Endothelial cell of umbilical vein (primary cell): ENCODE results near the gene PERCC1. TPM values are rescaled to one million over a fixed set of nuclear protein-coding genes. Genes with fewer than 3 reads are reported as not detected.

Source experiments
- BruUV-seq: library from RNA; stranded (reverse); fragments of 400-500 nt; replicated peaks from 2 replicates; lab custom pipeline; 2021; lab: Mats Ljungman, UMichigan
- CTCF ChIA-PET: fragments of 300-600, 350-600 bp; sonication (Branson Sonifier 250); formaldehyde crosslinking; loops from one replicate; lab custom pipeline; 2021; ENCODE audit warnings: antibody characterized with exemption, inconsistent platforms; lab: Charles Lee
- POLR2A ChIA-PET: fragments of 300-600, 350-600 bp; sonication (Branson Sonifier 250); formaldehyde crosslinking; loops from one replicate; lab custom pipeline; 2021; ENCODE audit warnings: antibody characterized with exemption, inconsistent platforms; lab: Charles Lee
- DNase-seq: peaks from one replicate; pipeline ENCODE4 v3.0.0-alpha.2; 2011; ENCODE audit warnings: low read depth, low spot score
- FAIRE-seq: peaks from 2 replicates; lab custom pipeline; 2011; peaks lifted over from hg19 to GRCh38; lab: Jason Lieb, UNC
- H2AFZ ChIP-seq: 2 replicates; pipeline ENCODE4 v1.6.0; 2012; ENCODE audit warnings: low read depth, low read length, control low read depth, inconsistent platforms
- H3K27ac ChIP-seq: 2 replicates; pipeline ENCODE4 v1.5.1; 2011; ENCODE audit warnings: low read depth, mild to moderate bottlenecking, control low read depth, low read length, moderate library complexity; ENCODE audit not compliant: insufficient read depth
- H3K27me3 ChIP-seq, 2 experiments: 2 replicates each; pipeline versions ENCODE4 v1.6.0 to v1.6.1; 2011; ENCODE audit warnings: low read length in 2 of 2, mixed read lengths in 1 of 2; ENCODE audit not compliant: control insufficient read depth in 2 of 2, insufficient read depth in 2 of 2
- H3K36me3 ChIP-seq, 2 experiments: 2 replicates in 1 of 2; 3 replicates in 1 of 2; pipeline ENCODE4 v1.5.1; 2011; ENCODE audit warnings: low read length in 2 of 2, mild to moderate bottlenecking in 1 of 2, moderate library complexity in 1 of 2; ENCODE audit not compliant: control insufficient read depth in 2 of 2, insufficient read depth in 2 of 2; ENCODE audit errors: extremely low read depth in 1 of 2
- H3K4me1 ChIP-seq: 3 replicates; pipeline ENCODE4 v1.5.1; 2011; ENCODE audit warnings: mild to moderate bottlenecking, low read length; ENCODE audit not compliant: control insufficient read depth, insufficient read depth; ENCODE audit errors: extremely low read depth
- H3K4me2 ChIP-seq: 2 replicates; pipeline ENCODE4 v1.6.1; 2011; ENCODE audit warnings: low read length, control low read depth, mixed read lengths; ENCODE audit not compliant: insufficient read depth
- H3K4me3 ChIP-seq, 3 experiments: fragments of 200-600 bp in 1 of 3; sonication (generic), shearing (Covaris generic) in 1 of 3; replicated peaks in 1 of 3; 2 replicates each; pipeline ENCODE4 v1.5.1; 2011 to 2016; ENCODE audit warnings: control low read depth in 3 of 3, low read length in 3 of 3, mild to moderate bottlenecking in 2 of 3, inconsistent platforms in 1 of 3, low read depth in 1 of 3, moderate library complexity in 1 of 3; ENCODE audit not compliant: insufficient read depth in 1 of 3
- H3K79me2 ChIP-seq: 2 replicates; pipeline ENCODE4 v1.6.0; 2012; ENCODE audit warnings: low read length, inconsistent platforms; ENCODE audit not compliant: control insufficient read depth, insufficient read depth
- H3K9ac ChIP-seq: replicated peaks from 2 replicates; pipeline ENCODE3; 2011; ENCODE audit warnings: low read length, control low read depth; ENCODE audit not compliant: insufficient read depth; ENCODE audit errors: extremely low read depth
- H3K9me1 ChIP-seq: replicated peaks from 3 replicates; pipeline ENCODE4 v1.6.0; 2011; ENCODE audit warnings: mild to moderate bottlenecking, low read length; ENCODE audit not compliant: control insufficient read depth, insufficient read depth; ENCODE audit errors: extremely low read depth
- H3K9me3 ChIP-seq: replicated peaks from 2 replicates; pipeline ENCODE4 v1.5.1; 2012; ENCODE audit warnings: low read length, inconsistent platforms; ENCODE audit not compliant: control insufficient read depth, insufficient read depth
- H4K20me1 ChIP-seq: replicated peaks from 2 replicates; pipeline ENCODE3; 2011; ENCODE audit warnings: mild to moderate bottlenecking, low read length; ENCODE audit not compliant: control insufficient read depth, insufficient read depth; ENCODE audit errors: extremely low read depth
- CTCF ChIP-seq, 2 donors: IDR thresholded peaks; 1 replicate in 1 of 2; 2 replicates in 1 of 2; pipeline ENCODE4 v1.5.1; 2011; ENCODE audit warnings: low read length in 2 of 2, mild to moderate bottlenecking in 2 of 2, moderate library complexity in 2 of 2, control low read depth in 1 of 2, inconsistent platforms in 1 of 2, low read depth in 1 of 2; ENCODE audit not compliant: insufficient read depth in 1 of 2; ENCODE audit errors: extremely low read depth in 1 of 2
- EZH2 ChIP-seq: IDR thresholded peaks from 2 replicates; pipeline ENCODE4 v1.6.1; 2012; ENCODE audit warnings: borderline replicate concordance, low read depth, mild to moderate bottlenecking, moderate library complexity, low read length, inconsistent platforms; ENCODE audit not compliant: severe bottlenecking
- FOS ChIP-seq: IDR thresholded peaks from 2 replicates; pipeline ENCODE4 v1.6.1; 2011; ENCODE audit warnings: mild to moderate bottlenecking, low read length, moderate library complexity, borderline replicate concordance; ENCODE audit not compliant: insufficient read depth
- GATA2 ChIP-seq: IDR thresholded peaks from 2 replicates; pipeline ENCODE4 v1.7.0; 2011; ENCODE audit warnings: low read depth, mild to moderate bottlenecking, moderate library complexity, mixed read lengths, low read length; ENCODE audit not compliant: insufficient read length, insufficient read depth
- JUN ChIP-seq: IDR thresholded peaks from 2 replicates; pipeline ENCODE4 v1.6.1; 2011; ENCODE audit warnings: borderline replicate concordance, low read depth; ENCODE audit not compliant: insufficient read length, insufficient read depth
- MYC ChIP-seq: IDR thresholded peaks from one replicate; pipeline ENCODE4 v1.6.1; 2011; ENCODE audit warnings: mild to moderate bottlenecking, low read depth, low read length
- POLR2A ChIP-seq: IDR thresholded peaks from 2 replicates; pipeline ENCODE4 v1.6.1; 2012; ENCODE audit warnings: low read depth, mild to moderate bottlenecking, control low read depth, low read length
- POLR2AphosphoS5 ChIP-seq: IDR thresholded peaks from 2 replicates; pipeline ENCODE4 v1.6.1; 2012; ENCODE audit warnings: low read depth, mild to moderate bottlenecking, control low read depth, low read length, moderate library complexity; ENCODE audit not compliant: insufficient read depth
- dilution Hi-C: fragments of 300-500 bp; cut with MboI; formaldehyde crosslinking; loops from one replicate; pipeline ENCODE4 v1.15.0; 2019; ENCODE audit warnings: low sequenced_read_pairs; ENCODE audit not compliant: extremely low pct_ligation_motif_present
- intact Hi-C: fragments of 100-400 bp; cut with micrococcal nuclease; formaldehyde crosslinking; loops from one replicate; pipeline ENCODE4 v1.10.0; 2022
- polyA plus RNA-seq, 4 experiments: library from polyadenylated mRNA; depleted of rRNA in 3 of 4; stranded (reverse) in 3 of 4; unstranded in 1 of 4; fragments of >200 nt; gene quantifications; 2 replicates each; pipeline versions ENCODE4 v1.2.1 to v1.2.3, GENCODE V29; 2011 to 2012; ENCODE audit warnings: missing spikeins in 1 of 4
- total RNA-seq: library from RNA; stranded (reverse); gene quantifications from 2 replicates; pipeline ENCODE4 v1.2.3, GENCODE V29; 2021
- TF ChIP-seq, protein P1 (sequence below): IDR thresholded peaks from 2 replicates; pipeline ENCODE4 v1.6.1; 2011; ENCODE audit not compliant: insufficient read depth, insufficient read length

Gene PERCC1
- total and polyA plus RNA-seq, 2 donors (not counting 3 experiments of a cell fraction or from before 2014, with no cell fraction given): not detected

GRCh38 chr16:1422076-1422475 lies 8.8 kb upstream of the PERCC1 start:
- Histone ChIP-seq H4K20me1 (no peaks in the 10 kb centered on the region), H3K27me3 (no peaks in the 10 kb centered on the region), H3K4me1 (peaks cover 9% of the 10 kb centered on the region), H3K4me3 (no peak overlapping the region), H3K36me3 (no peaks in the 10 kb centered on the region), H3K9ac (no peak overlapping the region), H3K4me2 (no peak overlapping the region), H3K9me1 (no peaks in the 10 kb centered on the region), H3K27ac (no peak overlapping the region), H3K9me3 (no peaks in the 10 kb centered on the region), H2AFZ (no peak overlapping the region), H3K79me2 (peaks cover 19% of the 10 kb centered on the region)
- no peak for DNase-seq
- dilution Hi-C loops (no loop called here), intact Hi-C loops (loop anchor here (5.0 to 10.0 kb wide), 3 partner anchors 190 to 360 kb away; partner anchors contain the start of genes CRAMP1, IFT140, MAPK8IP3 and NUBP2)
- ChIA-PET POLR2A (no interaction called here), CTCF (no interaction called here)
- TF ChIP-seq EZH2 (no peak), JUN (no peak), POLR2AphosphoS5 (no peak), MYC (no peak), POLR2A (no peak), GATA2 (no peak)
- TF ChIP-seq, protein P1, sequence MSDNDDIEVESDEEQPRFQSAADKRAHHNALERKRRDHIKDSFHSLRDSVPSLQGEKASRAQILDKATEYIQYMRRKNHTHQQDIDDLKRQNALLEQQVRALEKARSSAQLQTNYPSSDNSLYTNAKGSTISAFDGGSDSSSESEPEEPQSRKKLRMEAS: no peak
- FAIRE-seq: no peak
- BruUV-seq: no TSS peak

- intact Hi-C loops: loop anchor here (5.0 to 10.0 kb wide), 3 partner anchors 188 to 358 kb away; partner anchors contain the start of genes CRAMP1, IFT140, MAPK8IP3 and NUBP2
- Histone ChIP-seq H3K27me3 (no peaks in the 10 kb centered on the region), H3K79me2 (peaks cover 11% of the 10 kb centered on the region), H3K9me3 (no peaks in the 10 kb centered on the region), H3K9ac (no peak overlapping the region), H4K20me1 (no peaks in the 10 kb centered on the region), H2AFZ (no peak overlapping the region), H3K4me2 (no peak overlapping the region), H3K36me3 (no peaks in the 10 kb centered on the region), H3K4me3 (no peak overlapping the region), H3K9me1 (no peaks in the 10 kb centered on the region), H3K4me1 (peaks cover 9% of the 10 kb centered on the region), H3K27ac (no peak overlapping the region)
- dilution Hi-C loops: no loop called here
- ChIA-PET CTCF (no interaction called here), POLR2A (no interaction called here)
- no peak for FAIRE-seq
- no peak for TF ChIP-seq EZH2
- TF ChIP-seq CTCF (IDR thresholded peaks at IDR 0.05; ENCODE audit: extremely low read depth in 1 of 2, insufficient read depth in 1 of 2, low read depth in 1 of 2, low read length in 2 of 2): no peak
- TF ChIP-seq POLR2A: no peak
- no peak for TF ChIP-seq FOS
- BruUV-seq: no TSS peak
- no peak for DNase-seq
Measured at GRCh38 chr16:1424028-1424427, 6.8 kb upstream of the PERCC1 start.
